ENCODE measurements around the gene CAPNS1. TPM values are rescaled to one million over a fixed set of nuclear protein-coding genes. Genes with fewer than 3 reads are reported as not detected.

CAPNS1 gene
- total and polyA plus RNA-seq, 2 of the 13 experiments (the other 11 are each of a cell fraction or from before 2014, with no cell fraction given) = 322 to 526 TPM

DNA sequence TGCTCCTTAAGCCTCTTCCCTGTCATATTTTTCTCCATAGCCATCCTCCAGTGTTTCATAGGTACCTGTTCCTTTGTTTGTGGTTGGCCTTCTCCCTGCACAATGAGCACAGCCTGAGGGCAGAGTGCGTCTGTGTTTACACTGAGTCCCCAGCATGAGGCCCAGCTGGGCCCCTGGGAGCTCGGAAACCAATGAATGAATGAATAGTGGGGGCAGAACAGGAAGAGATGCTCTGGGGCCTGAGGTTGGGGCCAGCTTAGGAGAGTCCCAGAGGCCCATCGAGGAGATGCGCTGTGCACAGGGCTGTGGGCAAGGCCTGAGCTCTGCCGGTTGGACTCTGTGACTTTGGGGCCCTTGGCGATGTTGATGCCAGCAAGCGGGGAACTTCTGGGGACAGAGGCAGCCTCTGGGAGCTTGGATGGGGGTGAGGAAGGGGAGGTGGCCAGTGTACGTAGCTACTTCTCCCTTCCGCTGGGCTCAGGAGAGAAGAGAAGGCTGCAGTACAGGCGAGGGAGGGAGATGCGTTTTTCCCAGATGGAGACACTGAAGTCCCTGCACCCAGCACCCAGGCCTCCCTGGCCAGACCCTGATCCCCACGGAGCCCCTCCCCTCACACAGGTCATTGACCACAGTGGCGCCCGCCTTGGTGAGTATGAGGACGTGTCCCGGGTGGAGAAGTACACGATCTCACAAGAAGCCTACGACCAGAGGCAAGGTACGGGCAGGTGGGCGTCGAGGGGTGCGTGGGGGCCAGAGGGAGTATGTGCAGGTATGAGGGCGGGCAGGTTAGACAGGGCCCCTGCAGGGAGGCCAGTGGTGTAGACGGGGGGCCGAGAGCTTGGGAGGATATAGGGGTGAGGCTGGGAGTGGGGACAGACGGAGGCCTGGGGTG lies 19.5 kb upstream of the CAPNS1 start (continued):
- TF ChIP-seq ZNF781 (CRISPR knock-in tag; IDR thresholded peaks at IDR 0.05; ENCODE audit: borderline replicate concordance, not compliant biosample characterization) (peak; percentile 29), FOXK1 (CRISPR knock-in tag; IDR thresholded peaks at IDR 0.05; ENCODE audit: borderline replicate concordance, low read depth) (peak; percentile 94), SIX1 (CRISPR knock-in tag; IDR thresholded peaks at IDR 0.05; ENCODE audit: borderline replicate concordance) (peak; percentile 17; the same call in 1 of the 2 replicates), RFXAP (CRISPR knock-in tag; IDR thresholded peaks at IDR 0.05; ENCODE audit: borderline replicate concordance) (peak; percentile 71; the same call in 1 of the 2 replicates), MTA1 (CRISPR knock-in tag; IDR thresholded peaks at IDR 0.05; ENCODE audit: borderline replicate concordance) (peak; percentile 22; the same call in 1 of the 2 replicates), ZNF207 (IDR thresholded peaks at IDR 0.05; ENCODE audit: borderline replicate concordance) (no peak), FOSL1 (CRISPR knock-in tag; IDR thresholded peaks at IDR 0.05; ENCODE audit: borderline replicate concordance) (no peak), MYC (CRISPR knock-in tag; IDR thresholded peaks at IDR 0.05; ENCODE audit: borderline replicate concordance) (peak; percentile 72; the same call in 1 of the 2 replicates), MED8 (CRISPR knock-in tag; IDR thresholded peaks at IDR 0.05; ENCODE audit: insufficient replicate concordance) (peak; percentile 48), ZFY (CRISPR knock-in tag; IDR thresholded peaks at IDR 0.05) (peak; percentile 89), ZNF335 (CRISPR knock-in tag; IDR thresholded peaks at IDR 0.05) (peak; percentile 79; the same call in 1 of the 2 replicates), SNAI1 (CRISPR knock-in tag; IDR thresholded peaks at IDR 0.05; ENCODE audit: borderline replicate concordance) (peak; percentile 77; the same call in 1 of the 2 replicates), SOX5 (CRISPR knock-in tag; IDR thresholded peaks at IDR 0.05; ENCODE audit: borderline replicate concordance) (peak; percentile 93), TBX3 (IDR thresholded peaks at IDR 0.05; ENCODE audit: borderline replicate concordance) (no peak), ZNF124 (CRISPR knock-in tag; IDR thresholded peaks at IDR 0.05) (peak; percentile 59), RORA (CRISPR knock-in tag; IDR thresholded peaks at IDR 0.05) (no peak), YEATS2 (CRISPR knock-in tag; IDR thresholded peaks at IDR 0.05; ENCODE audit: borderline replicate concordance) (peak; percentile 66; the same call in 1 of the 2 replicates), ZNF143 (CRISPR knock-in tag; IDR thresholded peaks at IDR 0.05) (peak; percentile 72)
- TF ChIP-seq, protein P1, sequence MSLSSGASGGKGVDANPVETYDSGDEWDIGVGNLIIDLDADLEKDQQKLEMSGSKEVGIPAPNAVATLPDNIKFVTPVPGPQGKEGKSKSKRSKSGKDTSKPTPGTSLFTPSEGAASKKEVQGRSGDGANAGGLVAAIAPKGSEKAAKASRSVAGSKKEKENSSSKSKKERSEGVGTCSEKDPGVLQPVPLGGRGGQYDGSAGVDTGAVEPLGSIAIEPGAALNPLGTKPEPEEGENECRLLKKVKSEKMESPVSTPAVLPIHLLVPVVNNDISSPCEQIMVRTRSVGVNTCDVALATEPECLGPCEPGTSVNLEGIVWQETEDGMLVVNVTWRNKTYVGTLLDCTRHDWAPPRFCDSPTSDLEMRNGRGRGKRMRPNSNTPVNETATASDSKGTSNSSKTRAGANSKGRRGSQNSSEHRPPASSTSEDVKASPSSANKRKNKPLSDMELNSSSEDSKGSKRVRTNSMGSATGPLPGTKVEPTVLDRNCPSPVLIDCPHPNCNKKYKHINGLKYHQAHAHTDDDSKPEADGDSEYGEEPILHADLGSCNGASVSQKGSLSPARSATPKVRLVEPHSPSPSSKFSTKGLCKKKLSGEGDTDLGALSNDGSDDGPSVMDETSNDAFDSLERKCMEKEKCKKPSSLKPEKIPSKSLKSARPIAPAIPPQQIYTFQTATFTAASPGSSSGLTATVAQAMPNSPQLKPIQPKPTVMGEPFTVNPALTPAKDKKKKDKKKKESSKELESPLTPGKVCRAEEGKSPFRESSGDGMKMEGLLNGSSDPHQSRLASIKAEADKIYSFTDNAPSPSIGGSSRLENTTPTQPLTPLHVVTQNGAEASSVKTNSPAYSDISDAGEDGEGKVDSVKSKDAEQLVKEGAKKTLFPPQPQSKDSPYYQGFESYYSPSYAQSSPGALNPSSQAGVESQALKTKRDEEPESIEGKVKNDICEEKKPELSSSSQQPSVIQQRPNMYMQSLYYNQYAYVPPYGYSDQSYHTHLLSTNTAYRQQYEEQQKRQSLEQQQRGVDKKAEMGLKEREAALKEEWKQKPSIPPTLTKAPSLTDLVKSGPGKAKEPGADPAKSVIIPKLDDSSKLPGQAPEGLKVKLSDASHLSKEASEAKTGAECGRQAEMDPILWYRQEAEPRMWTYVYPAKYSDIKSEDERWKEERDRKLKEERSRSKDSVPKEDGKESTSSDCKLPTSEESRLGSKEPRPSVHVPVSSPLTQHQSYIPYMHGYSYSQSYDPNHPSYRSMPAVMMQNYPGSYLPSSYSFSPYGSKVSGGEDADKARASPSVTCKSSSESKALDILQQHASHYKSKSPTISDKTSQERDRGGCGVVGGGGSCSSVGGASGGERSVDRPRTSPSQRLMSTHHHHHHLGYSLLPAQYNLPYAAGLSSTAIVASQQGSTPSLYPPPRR (CRISPR knock-in tag; IDR thresholded peaks at IDR 0.05; ENCODE audit: borderline replicate concordance) = peak; percentile 85; the same call in 1 of the 2 replicates
- TF ChIP-seq, protein P2, sequence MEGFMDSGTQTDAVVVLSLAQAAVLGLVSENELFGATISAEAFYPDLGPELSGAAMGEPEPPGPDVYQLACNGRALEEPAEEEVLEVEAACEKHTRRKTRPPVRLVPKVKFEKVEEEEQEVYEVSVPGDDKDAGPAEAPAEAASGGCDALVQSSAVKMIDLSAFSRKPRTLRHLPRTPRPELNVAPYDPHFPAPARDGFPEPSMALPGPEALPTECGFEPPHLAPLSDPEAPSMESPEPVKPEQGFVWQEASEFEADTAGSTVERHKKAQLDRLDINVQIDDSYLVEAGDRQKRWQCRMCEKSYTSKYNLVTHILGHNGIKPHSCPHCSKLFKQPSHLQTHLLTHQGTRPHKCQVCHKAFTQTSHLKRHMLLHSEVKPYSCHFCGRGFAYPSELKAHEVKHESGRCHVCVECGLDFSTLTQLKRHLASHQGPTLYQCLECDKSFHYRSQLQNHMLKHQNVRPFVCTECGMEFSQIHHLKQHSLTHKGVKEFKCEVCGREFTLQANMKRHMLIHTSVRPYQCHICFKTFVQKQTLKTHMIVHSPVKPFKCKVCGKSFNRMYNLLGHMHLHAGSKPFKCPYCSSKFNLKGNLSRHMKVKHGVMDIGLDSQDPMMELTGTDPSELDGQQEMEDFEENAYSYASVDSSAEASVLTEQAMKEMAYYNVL (CRISPR knock-in tag; IDR thresholded peaks at IDR 0.05; ENCODE audit: borderline replicate concordance) = peak; percentile 93
- TF ChIP-seq, protein P3, sequence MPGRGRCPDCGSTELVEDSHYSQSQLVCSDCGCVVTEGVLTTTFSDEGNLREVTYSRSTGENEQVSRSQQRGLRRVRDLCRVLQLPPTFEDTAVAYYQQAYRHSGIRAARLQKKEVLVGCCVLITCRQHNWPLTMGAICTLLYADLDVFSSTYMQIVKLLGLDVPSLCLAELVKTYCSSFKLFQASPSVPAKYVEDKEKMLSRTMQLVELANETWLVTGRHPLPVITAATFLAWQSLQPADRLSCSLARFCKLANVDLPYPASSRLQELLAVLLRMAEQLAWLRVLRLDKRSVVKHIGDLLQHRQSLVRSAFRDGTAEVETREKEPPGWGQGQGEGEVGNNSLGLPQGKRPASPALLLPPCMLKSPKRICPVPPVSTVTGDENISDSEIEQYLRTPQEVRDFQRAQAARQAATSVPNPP (CRISPR knock-in tag; IDR thresholded peaks at IDR 0.05) = peak; percentile 74; the same call in 1 of the 2 replicates

Measured in HepG2 (cell line).